ENCODE measurements around the gene SLC37A3. TPM values are rescaled to one million over a fixed set of nuclear protein-coding genes. Genes with fewer than 3 reads are reported as not detected.
"Not testable (repeated sequence)": the region's sequence is repeated elsewhere in the genome, so short reads cannot be mapped to it uniquely, and the experiment has no call there.

The SLC37A3 gene
- total and polyA plus RNA-seq, 2 donors = 23.5 to 99.4 TPM

GRCh38 chr7:140325600-140325999 is 72.7 kb downstream of the SLC37A3 start:
- Histone ChIP-seq H3K4me1 (ENCODE audit: insufficient read depth) (no peaks in the 10 kb centered on the region), H3K27ac (ENCODE audit: low read depth) (no peak overlapping the region), H3K4me3 (ENCODE audit: low read depth, low read length) (no peak overlapping the region), H3K36me3 (ENCODE audit: insufficient read depth) (no peaks in the 10 kb centered on the region)
- no peak for DNase-seq (ENCODE audit: extremely low spot score)
- WGBS = 73% methylated on average over 8 of the region's 8 CpGs

- WGBS = 95% methylated on average over 2 of the region's 2 CpGs
- Histone ChIP-seq H3K36me3 (ENCODE audit: insufficient read depth) (no peaks in the 10 kb centered on the region), H3K4me3 (ENCODE audit: low read depth, low read length) (no peak overlapping the region), H3K27ac (ENCODE audit: low read depth) (no peak overlapping the region), H3K4me1 (ENCODE audit: insufficient read depth) (no peaks in the 10 kb centered on the region)
- DNase-seq (ENCODE audit: extremely low spot score) = no peak
Measured at GRCh38 chr7:140324714-140325113, 73.6 kb downstream of the SLC37A3 start.

GRCh38 chr7:140322759-140323158 is 75.6 kb downstream of the SLC37A3 start:
- Histone ChIP-seq H3K27ac (ENCODE audit: low read depth) (no peak overlapping the region), H3K36me3 (ENCODE audit: insufficient read depth) (no peaks in the 10 kb centered on the region), H3K4me3 (ENCODE audit: low read depth, low read length) (no peak overlapping the region), H3K4me1 (ENCODE audit: insufficient read depth) (no peaks in the 10 kb centered on the region)
- no peak for DNase-seq (ENCODE audit: extremely low spot score)
- WGBS = 69% methylated on average over 6 of the region's 6 CpGs

GRCh38 chr7:140320078-140320477 is 78.3 kb downstream of the SLC37A3 start:
- WGBS = 98% methylated on average over 4 of the region's 4 CpGs

GRCh38 chr7:140317999-140318398 is 80.3 kb downstream of the SLC37A3 start:
- Histone ChIP-seq H3K36me3 (ENCODE audit: insufficient read depth) (no peaks in the 10 kb centered on the region), H3K27ac (ENCODE audit: low read depth) (no peak overlapping the region), H3K4me1 (ENCODE audit: insufficient read depth) (no peaks in the 10 kb centered on the region), H3K4me3 (ENCODE audit: low read depth, low read length) (no peak overlapping the region)
- DNase-seq (ENCODE audit: extremely low spot score) = no peak
- 96% methylated on average over 7 of the region's 7 CpGs for WGBS

More at GRCh38 chr7:140320078-140320477, 78.3 kb downstream of the SLC37A3 start:
- H3K4me3 ChIP-seq (ENCODE audit: low read depth, low read length); H3K4me1 ChIP-seq (ENCODE audit: insufficient read depth); DNase-seq (ENCODE audit: extremely low spot score); H3K27ac ChIP-seq (ENCODE audit: low read depth); H3K36me3 ChIP-seq (ENCODE audit: insufficient read depth): not testable (repeated sequence)

GRCh38 chr7:140317597-140317996 is 80.7 kb downstream of the SLC37A3 start:
- 90% methylated on average over 4 of the region's 4 CpGs for WGBS
- Histone ChIP-seq H3K4me1 (ENCODE audit: insufficient read depth) (no peaks in the 10 kb centered on the region), H3K27ac (ENCODE audit: low read depth) (no peak overlapping the region), H3K4me3 (ENCODE audit: low read depth, low read length) (no peak overlapping the region), H3K36me3 (ENCODE audit: insufficient read depth) (no peaks in the 10 kb centered on the region)
- DNase-seq (ENCODE audit: extremely low spot score) = no peak

GRCh38 chr7:140316165-140316661 is 82.1 kb downstream of the SLC37A3 start:
- WGBS = 12% methylated on average over 7 of the region's 7 CpGs
- Histone ChIP-seq H3K27ac (ENCODE audit: low read depth) (no peak overlapping the region), H3K36me3 (ENCODE audit: insufficient read depth) (no peaks in the 10 kb centered on the region), H3K4me3 (ENCODE audit: low read depth, low read length) (no peak overlapping the region), H3K4me1 (ENCODE audit: insufficient read depth) (no peaks in the 10 kb centered on the region)
- DNase-seq (ENCODE audit: extremely low spot score) = no peak

GRCh38 chr7:140315498-140316164 is 82.7 kb downstream of the SLC37A3 start:
- Histone ChIP-seq H3K4me1 (ENCODE audit: insufficient read depth) (no peaks in the 10 kb centered on the region), H3K27ac (ENCODE audit: low read depth) (no peak overlapping the region), H3K36me3 (ENCODE audit: insufficient read depth) (no peaks in the 10 kb centered on the region), H3K4me3 (ENCODE audit: low read depth, low read length) (no peak overlapping the region)
- WGBS = 33% methylated on average over 15 of the region's 15 CpGs
- DNase-seq (ENCODE audit: extremely low spot score) = no peak

GRCh38 chr7:140314573-140315480 is 83.5 kb downstream of the SLC37A3 start:
- DNase-seq (ENCODE audit: extremely low spot score) = no peak

GRCh38 chr7:140312141-140312846 is 86.0 kb downstream of the SLC37A3 start:
- H3K4me3 ChIP-seq (ENCODE audit: low read depth, low read length) = no peak overlapping the region
- H3K4me1 ChIP-seq (ENCODE audit: insufficient read depth) = no peaks in the 10 kb centered on the region
- 96% methylated on average over 2 of the region's 2 CpGs for WGBS
- DNase-seq (ENCODE audit: extremely low spot score) = no peak
- peaks cover 1% of the 10 kb centered on the region for H3K36me3 ChIP-seq (ENCODE audit: insufficient read depth)
- H3K27ac ChIP-seq (ENCODE audit: low read depth) = no peak overlapping the region

More at GRCh38 chr7:140314573-140315480, 83.5 kb downstream of the SLC37A3 start:
- no peak overlapping the region for H3K4me3 ChIP-seq (ENCODE audit: low read depth, low read length)
- H3K27ac ChIP-seq (ENCODE audit: low read depth) = no peak overlapping the region
- 81% methylated on average over 21 of the region's 21 CpGs for WGBS
- H3K4me1 ChIP-seq (ENCODE audit: insufficient read depth) = no peaks in the 10 kb centered on the region
- no peaks in the 10 kb centered on the region for H3K36me3 ChIP-seq (ENCODE audit: insufficient read depth)

GRCh38 chr7:140311128-140311527 is 87.2 kb downstream of the SLC37A3 start:
- not testable (repeated sequence) for H3K27ac ChIP-seq (ENCODE audit: low read depth); H3K4me3 ChIP-seq (ENCODE audit: low read depth, low read length); DNase-seq (ENCODE audit: extremely low spot score); H3K36me3 ChIP-seq (ENCODE audit: insufficient read depth); H3K4me1 ChIP-seq (ENCODE audit: insufficient read depth)
- WGBS = 98% methylated on average over 2 of the region's 2 CpGs

- Histone ChIP-seq H3K27ac (ENCODE audit: low read depth) (no peak overlapping the region), H3K36me3 (ENCODE audit: insufficient read depth) (peaks cover 2% of the 10 kb centered on the region), H3K4me3 (ENCODE audit: low read depth, low read length) (no peak overlapping the region), H3K4me1 (ENCODE audit: insufficient read depth) (no peaks in the 10 kb centered on the region)
- 54% methylated on average over 3 of the region's 3 CpGs for WGBS
- no peak for DNase-seq (ENCODE audit: extremely low spot score)
Measured at GRCh38 chr7:140310337-140311002, 87.9 kb downstream of the SLC37A3 start.

- H3K27ac ChIP-seq (ENCODE audit: low read depth) = no peak overlapping the region
- WGBS = 77% methylated on average over 3 of the region's 3 CpGs
- DNase-seq (ENCODE audit: extremely low spot score) = no peak
- peaks cover 2% of the 10 kb centered on the region for H3K36me3 ChIP-seq (ENCODE audit: insufficient read depth)
- H3K4me1 ChIP-seq (ENCODE audit: insufficient read depth) = no peaks in the 10 kb centered on the region
- no peak overlapping the region for H3K4me3 ChIP-seq (ENCODE audit: low read depth, low read length)
Measured at GRCh38 chr7:140308060-140308459, 90.3 kb downstream of the SLC37A3 start.
